ELF-1 (cell line): Measurements from ENCODE around the gene CDADC1.
"Not testable (repeated sequence)": the region's sequence is repeated elsewhere in the genome, so short reads cannot be mapped to it uniquely, and the experiment has no call there.

Experiments
- DNase-seq: peaks from one replicate; pipeline ENCODE4 v3.0.0-alpha.2; 2016; ENCODE audit warnings: low read depth, low spot score

CDADC1 gene

GRCh38 chr13:49315756-49316482 is 68.2 kb downstream of the CDADC1 start:
- no peak for DNase-seq

- DNase-seq: no peak
These were observed 71.8 kb downstream of the CDADC1 start for GRCh38 chr13:49319551-49319950.

- no peak for DNase-seq
These were observed 72.2 kb downstream of the CDADC1 start for GRCh38 chr13:49319951-49320350.

GRCh38 chr13:49320975-49321374 is 73.2 kb downstream of the CDADC1 start:
- no peak for DNase-seq

DNA sequence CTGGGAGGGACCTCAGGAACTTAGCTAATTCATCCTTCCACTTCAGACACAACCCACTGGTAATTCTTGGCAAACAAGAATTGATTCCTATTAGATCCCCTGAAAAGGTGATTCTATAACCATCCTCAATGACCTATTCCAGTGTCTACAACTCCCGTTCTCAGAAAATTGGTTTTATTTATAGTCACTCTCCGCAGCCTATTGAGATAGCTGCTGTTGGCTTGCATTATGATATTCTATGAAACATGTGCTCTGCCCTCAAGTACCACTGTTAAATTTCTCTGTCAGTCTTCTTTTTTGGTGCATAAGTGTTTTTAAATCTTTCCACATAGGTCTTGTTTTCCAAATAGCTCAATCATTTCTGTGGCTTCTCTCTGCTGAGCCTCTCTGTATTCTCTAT is 75.0 kb downstream of the CDADC1 start:
- no peak for DNase-seq

DNA sequence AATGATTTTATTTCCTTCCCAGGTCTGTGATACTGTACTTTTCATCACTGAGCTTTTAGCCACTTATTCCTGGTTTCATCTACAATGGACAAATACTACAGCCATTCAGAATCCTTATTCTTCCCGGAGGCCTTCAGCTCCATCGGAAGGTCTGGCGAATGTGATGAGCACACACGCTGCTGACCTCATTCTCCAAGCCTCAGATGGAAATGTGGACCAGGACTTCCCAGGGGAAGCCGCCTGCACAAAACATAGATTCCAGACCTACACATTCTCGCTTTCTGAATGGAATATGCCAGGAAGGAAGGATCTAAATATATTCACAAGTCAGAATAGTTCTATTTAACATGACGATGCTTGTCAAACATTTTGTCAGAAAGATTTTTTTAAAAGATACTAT is 75.6 kb downstream of the CDADC1 start:
- no peak for DNase-seq

DNA sequence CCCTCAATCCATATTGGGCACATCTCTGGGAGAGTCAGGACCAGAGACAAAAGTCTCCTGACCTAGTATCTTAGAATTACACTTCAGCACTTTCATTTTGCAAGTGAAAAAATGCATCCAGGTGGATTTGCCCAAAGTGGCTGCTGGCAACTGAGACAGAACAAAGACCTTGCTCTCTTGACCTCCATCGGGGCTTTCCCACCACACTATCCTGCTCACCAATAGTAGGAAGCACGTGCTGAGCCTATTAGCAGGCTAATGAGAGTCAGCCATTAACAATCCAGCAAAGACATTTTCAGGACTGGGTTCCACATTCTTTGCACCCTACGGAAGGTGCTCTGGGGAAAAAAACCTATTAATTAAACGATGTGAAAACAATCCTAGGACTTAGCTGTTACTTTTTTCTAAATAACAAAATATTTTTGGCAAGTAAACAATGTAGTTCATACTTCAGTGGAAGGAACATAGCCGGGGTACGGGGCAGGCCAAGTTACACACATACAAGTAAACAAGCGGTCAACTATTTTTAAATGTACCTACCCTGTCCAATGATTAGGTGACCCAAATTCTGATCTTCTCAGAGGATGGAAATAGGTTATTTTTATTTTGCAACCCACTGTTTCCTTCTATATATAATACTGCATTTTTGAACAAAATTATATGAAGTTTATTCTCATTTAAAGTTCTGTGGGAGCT is 78.6 kb downstream of the CDADC1 start:
- DNase-seq: no peak

GRCh38 chr13:49327145-49327544 is 79.4 kb downstream of the CDADC1 start:
- not testable (repeated sequence) for DNase-seq

DNA sequence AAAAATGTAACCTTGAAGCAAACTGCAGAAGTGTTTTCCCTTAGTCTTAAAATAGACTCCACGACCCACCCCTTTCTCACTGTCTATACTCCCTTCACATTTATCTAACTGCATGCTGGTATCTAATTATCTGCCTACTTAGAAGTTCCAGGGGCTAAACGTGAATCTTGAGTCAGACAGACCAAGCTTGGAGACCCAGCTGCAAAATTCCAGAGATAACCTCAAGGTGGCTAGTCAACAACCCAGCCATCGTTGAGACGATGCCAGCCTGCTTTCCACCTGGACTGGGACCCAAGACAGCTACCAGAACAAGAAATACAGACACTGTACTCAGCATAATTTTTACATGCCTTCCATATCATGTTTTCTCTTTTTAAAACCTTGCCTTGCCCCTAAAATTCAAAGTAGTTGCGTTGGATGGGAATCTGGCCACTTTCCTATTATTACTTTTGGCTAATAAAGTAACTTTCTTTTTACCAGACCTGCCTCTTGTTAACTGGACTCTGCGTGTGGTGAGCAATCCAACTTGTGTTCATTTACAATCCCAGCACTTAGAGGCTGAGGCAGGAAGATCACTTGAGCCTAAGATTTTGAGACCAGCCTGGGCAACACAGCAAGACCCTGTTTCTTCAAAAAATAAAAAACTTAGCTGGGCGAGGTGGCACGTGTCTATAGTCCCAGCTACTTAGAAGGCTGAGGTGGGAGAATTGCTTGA is 82.3 kb downstream of the CDADC1 start:
- peak; percentile 10 for DNase-seq

- DNase-seq: no peak
These were observed 82.8 kb downstream of the CDADC1 start for GRCh38 chr13:49330546-49330864.

DNA sequence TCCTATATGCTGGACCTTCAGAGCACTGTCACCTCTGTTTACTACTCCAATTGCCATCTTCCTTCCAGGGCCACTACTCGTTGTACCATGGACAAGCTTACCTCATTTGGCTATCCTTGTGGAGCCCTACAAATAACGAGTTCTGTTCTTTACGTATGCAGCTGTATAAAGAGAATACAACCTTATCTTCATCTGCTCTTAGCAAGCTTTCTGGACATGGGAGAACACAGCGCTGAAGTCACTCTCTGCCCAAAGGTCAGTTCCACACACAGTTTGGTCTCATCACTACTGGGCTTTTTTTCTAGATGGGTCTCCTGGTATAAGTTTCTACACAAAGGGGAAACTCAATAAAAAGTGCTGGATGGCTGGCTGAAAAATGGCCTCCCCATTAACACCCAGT is 88.9 kb downstream of the CDADC1 start:
- no peak for DNase-seq

- DNase-seq: no peak
These were observed 92.4 kb downstream of the CDADC1 start for GRCh38 chr13:49340161-49340560.

- no peak for DNase-seq
These were observed 93.8 kb downstream of the CDADC1 start for GRCh38 chr13:49341517-49341916.

GRCh38 chr13:49341941-49342340 is 94.2 kb downstream of the CDADC1 start:
- no peak for DNase-seq

GRCh38 chr13:49342454-49342853 is 94.7 kb downstream of the CDADC1 start:
- no peak for DNase-seq
